ENCODE data around the gene LRMDA.

- TF ChIP-seq, protein P1, sequence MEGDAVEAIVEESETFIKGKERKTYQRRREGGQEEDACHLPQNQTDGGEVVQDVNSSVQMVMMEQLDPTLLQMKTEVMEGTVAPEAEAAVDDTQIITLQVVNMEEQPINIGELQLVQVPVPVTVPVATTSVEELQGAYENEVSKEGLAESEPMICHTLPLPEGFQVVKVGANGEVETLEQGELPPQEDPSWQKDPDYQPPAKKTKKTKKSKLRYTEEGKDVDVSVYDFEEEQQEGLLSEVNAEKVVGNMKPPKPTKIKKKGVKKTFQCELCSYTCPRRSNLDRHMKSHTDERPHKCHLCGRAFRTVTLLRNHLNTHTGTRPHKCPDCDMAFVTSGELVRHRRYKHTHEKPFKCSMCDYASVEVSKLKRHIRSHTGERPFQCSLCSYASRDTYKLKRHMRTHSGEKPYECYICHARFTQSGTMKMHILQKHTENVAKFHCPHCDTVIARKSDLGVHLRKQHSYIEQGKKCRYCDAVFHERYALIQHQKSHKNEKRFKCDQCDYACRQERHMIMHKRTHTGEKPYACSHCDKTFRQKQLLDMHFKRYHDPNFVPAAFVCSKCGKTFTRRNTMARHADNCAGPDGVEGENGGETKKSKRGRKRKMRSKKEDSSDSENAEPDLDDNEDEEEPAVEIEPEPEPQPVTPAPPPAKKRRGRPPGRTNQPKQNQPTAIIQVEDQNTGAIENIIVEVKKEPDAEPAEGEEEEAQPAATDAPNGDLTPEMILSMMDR (IDR thresholded peaks at IDR 0.05): no peak
- no peak for TF ChIP-seq POLR2A (IDR thresholded peaks at IDR 0.05)
Observed at GRCh38 chr10:76188216-76188615, 756.8 kb downstream of the LRMDA start.

Data from transverse colon (tissue), 3 donors.